GM13976 (cell line): Measurements from ENCODE around the gene SLC38A1.

Source experiments
- DNase-seq: peaks from one replicate; pipeline ENCODE4 v3.0.0; 2012; ENCODE audit warnings: low spot score
- in situ Hi-C: fragments of 300-500 bp; cut with MboI; formaldehyde crosslinking; loops from one replicate; pipeline ENCODE4 v1.12.0; 2022; ENCODE audit warnings: low sequenced_read_pairs, mixed read lengths, inconsistent platforms; ENCODE audit not compliant: unreplicated experiment
- TF ChIP-seq, protein P1 (sequence below): IDR thresholded peaks from 2 replicates; pipeline ENCODE4 v1.5.1; 2012; ENCODE audit warnings: borderline replicate concordance, mild to moderate bottlenecking; ENCODE audit not compliant: insufficient read depth; ENCODE audit errors: extremely low read depth, missing control alignments, control extremely low read depth

Gene SLC38A1

DNA sequence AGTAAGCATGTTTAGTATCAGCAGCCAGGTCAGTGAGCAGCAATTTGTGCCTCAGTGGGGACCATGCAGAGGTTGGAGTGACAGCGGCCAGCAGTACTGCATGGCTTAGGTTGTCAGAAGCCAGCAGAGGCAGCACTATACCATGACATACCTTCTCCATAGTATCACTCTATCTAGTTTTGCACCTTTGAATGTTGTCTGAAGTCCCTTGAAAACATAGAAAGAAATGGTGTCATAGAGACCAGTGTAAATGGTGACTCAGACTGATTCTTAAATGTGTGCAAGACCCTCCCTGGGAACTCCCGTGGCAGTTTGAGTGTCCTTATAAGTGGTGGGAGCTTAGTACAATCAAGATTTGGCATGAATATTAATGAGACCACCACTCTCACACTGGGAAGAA lies 124.4 kb downstream of the SLC38A1 start:
- in situ Hi-C loops: loop anchor here (25.0 kb wide), 1 partner anchor 868 kb away; no protein-coding TSS in a partner anchor
- TF ChIP-seq, protein P1, sequence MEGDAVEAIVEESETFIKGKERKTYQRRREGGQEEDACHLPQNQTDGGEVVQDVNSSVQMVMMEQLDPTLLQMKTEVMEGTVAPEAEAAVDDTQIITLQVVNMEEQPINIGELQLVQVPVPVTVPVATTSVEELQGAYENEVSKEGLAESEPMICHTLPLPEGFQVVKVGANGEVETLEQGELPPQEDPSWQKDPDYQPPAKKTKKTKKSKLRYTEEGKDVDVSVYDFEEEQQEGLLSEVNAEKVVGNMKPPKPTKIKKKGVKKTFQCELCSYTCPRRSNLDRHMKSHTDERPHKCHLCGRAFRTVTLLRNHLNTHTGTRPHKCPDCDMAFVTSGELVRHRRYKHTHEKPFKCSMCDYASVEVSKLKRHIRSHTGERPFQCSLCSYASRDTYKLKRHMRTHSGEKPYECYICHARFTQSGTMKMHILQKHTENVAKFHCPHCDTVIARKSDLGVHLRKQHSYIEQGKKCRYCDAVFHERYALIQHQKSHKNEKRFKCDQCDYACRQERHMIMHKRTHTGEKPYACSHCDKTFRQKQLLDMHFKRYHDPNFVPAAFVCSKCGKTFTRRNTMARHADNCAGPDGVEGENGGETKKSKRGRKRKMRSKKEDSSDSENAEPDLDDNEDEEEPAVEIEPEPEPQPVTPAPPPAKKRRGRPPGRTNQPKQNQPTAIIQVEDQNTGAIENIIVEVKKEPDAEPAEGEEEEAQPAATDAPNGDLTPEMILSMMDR: no peak
- no peak for DNase-seq

- in situ Hi-C loops: loop anchor here (25.0 kb wide), 1 partner anchor 876 kb away; no protein-coding TSS in a partner anchor
- TF ChIP-seq, protein P1: no peak
- no peak for DNase-seq
Observed at GRCh38 chr12:46136249-46136648, 132.6 kb downstream of the SLC38A1 start.

- in situ Hi-C loops: loop anchor here (25.0 kb wide), 1 partner anchor 877 kb away; no protein-coding TSS in a partner anchor
- TF ChIP-seq, protein P1: no peak
- no peak for DNase-seq
Observed at GRCh38 chr12:46135750-46136149, 133.1 kb downstream of the SLC38A1 start.

DNA sequence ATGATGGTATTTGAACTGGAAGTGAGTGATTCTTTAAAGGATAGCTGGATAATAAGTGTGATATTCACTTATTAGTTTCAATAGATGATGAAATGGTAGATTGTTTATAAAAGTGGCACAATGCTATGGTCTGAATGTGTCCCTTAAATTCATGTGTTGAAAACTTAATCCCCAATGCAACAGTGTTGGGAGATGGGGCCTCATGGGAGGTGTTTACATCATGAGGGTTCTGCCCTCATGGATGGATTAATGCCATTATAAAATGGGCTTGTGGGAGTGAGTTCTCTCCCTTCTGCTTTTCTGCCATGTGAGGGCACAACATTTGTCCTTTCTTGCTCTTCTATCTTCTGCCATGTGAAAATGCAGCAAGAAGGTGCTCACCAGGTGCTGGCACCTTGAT lies 134.0 kb downstream of the SLC38A1 start:
- DNase-seq: no peak
- in situ Hi-C loops: loop anchor here (25.0 kb wide), 1 partner anchor 877 kb away; no protein-coding TSS in a partner anchor
- TF ChIP-seq, protein P1: no peak

- TF ChIP-seq, protein P1: no peak
- DNase-seq: no peak
- in situ Hi-C loops: loop anchor here (25.0 kb wide), 1 partner anchor 878 kb away; no protein-coding TSS in a partner anchor
Observed at GRCh38 chr12:46134205-46134811, 134.5 kb downstream of the SLC38A1 start.

DNA sequence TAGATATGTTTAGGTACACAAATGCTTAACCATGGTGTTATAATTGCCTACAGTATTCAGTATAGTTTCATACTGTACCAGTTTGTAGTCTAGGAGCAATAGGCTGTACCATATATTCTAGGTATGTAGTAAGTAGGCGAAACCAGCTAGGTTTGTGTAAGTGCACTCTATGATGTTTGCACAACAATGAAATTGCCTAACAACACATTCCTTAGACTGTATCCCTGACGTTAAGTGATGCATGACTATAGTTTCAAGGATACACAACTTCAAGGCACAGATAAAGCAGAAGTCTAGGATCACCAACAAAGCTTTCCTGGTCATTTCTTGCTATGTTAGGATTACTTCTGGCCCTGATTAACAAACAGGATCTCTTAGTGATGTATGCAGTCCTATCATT lies 135.1 kb downstream of the SLC38A1 start:
- TF ChIP-seq, protein P1: no peak
- no peak for DNase-seq
- in situ Hi-C loops: loop anchor here (25.0 kb wide), 1 partner anchor 879 kb away; no protein-coding TSS in a partner anchor
